Vagina (tissue), 2 donors: ENCODE data around the gene KCNS1.
A peak's percentile ranks its signal among the peaks of the same experiment; 100 is the strongest.

ENCODE experiments used
- POLR2A ChIP-seq, 2 donors: fragments of 450-650 bp; IDR thresholded peaks; one replicate each; pipeline ENCODE4 v1.6.1; 2017; ENCODE audit warnings: antibody characterized with exemption in 2 of 2, mild to moderate bottlenecking in 2 of 2, moderate library complexity in 2 of 2
- TF ChIP-seq, protein P1 (sequence below), 3 experiments: fragments of 450-650 bp in 2 of 3; fragments of 200-600 bp in 1 of 3; sonication (generic) in 1 of 3; IDR thresholded peaks; one replicate each; pipeline ENCODE4 v1.5.1; 2017 to 2019; ENCODE audit warnings: antibody characterized with exemption in 3 of 3, mild to moderate bottlenecking in 2 of 3, moderate library complexity in 2 of 3

- TF ChIP-seq, protein P1, sequence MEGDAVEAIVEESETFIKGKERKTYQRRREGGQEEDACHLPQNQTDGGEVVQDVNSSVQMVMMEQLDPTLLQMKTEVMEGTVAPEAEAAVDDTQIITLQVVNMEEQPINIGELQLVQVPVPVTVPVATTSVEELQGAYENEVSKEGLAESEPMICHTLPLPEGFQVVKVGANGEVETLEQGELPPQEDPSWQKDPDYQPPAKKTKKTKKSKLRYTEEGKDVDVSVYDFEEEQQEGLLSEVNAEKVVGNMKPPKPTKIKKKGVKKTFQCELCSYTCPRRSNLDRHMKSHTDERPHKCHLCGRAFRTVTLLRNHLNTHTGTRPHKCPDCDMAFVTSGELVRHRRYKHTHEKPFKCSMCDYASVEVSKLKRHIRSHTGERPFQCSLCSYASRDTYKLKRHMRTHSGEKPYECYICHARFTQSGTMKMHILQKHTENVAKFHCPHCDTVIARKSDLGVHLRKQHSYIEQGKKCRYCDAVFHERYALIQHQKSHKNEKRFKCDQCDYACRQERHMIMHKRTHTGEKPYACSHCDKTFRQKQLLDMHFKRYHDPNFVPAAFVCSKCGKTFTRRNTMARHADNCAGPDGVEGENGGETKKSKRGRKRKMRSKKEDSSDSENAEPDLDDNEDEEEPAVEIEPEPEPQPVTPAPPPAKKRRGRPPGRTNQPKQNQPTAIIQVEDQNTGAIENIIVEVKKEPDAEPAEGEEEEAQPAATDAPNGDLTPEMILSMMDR (IDR thresholded peaks at IDR 0.05), result peak in 1 of 3 experiments; percentile 15
- no peak for TF ChIP-seq POLR2A (IDR thresholded peaks at IDR 0.05)
Observed at GRCh38 chr20:45111799-45112471, 11.0 kb upstream of the KCNS1 start.
